Esophagus squamous epithelium (tissue), 4 donors: ENCODE results near the gene FGGY.

Experiments used
- CTCF ChIP-seq, 6 experiments: fragments of 450-650 bp in 4 of 6; fragments of 200-600 bp in 2 of 6; sonication (generic) in 2 of 6; IDR thresholded peaks; one replicate each; pipeline ENCODE4 v1.5.1; 2016 to 2019; ENCODE audit warnings: antibody characterized with exemption in 6 of 6, mild to moderate bottlenecking in 4 of 6, moderate library complexity in 4 of 6
- POLR2A ChIP-seq, 4 donors: fragments of 450-650 bp; IDR thresholded peaks; one replicate each; pipeline ENCODE4 v1.6.1; 2017; ENCODE audit warnings: antibody characterized with exemption in 4 of 4, mild to moderate bottlenecking in 4 of 4, moderate library complexity in 3 of 4

- TF ChIP-seq POLR2A (IDR thresholded peaks at IDR 0.05), result no peak
- no peak for TF ChIP-seq CTCF (IDR thresholded peaks at IDR 0.05)
Measured at GRCh38 chr1:59494145-59494833, 197.4 kb downstream of the FGGY start.
